NCI-H774 (cell line): Measurements from ENCODE around the gene CD300C.
"Not testable (repeated sequence)": the region's sequence is repeated elsewhere in the genome, so short reads cannot be mapped to it uniquely, and the experiment has no call there.

Source experiments
- DNase-seq: peaks from one replicate; lab custom pipeline; 2025; lab: John Stamatoyannopoulos, UW

Gene CD300C

GRCh38 chr17:74561586-74561985 is 15.7 kb upstream of the CD300C start:
- DNase-seq = no peak

- DNase-seq = no peak
These were observed 13.1 kb upstream of the CD300C start for GRCh38 chr17:74558882-74559519.

- not testable (repeated sequence) for DNase-seq
These were observed 12.5 kb upstream of the CD300C start for GRCh38 chr17:74558402-74558801.

- no peak for DNase-seq
These were observed 9.6 kb upstream of the CD300C start for GRCh38 chr17:74555427-74555940.

GRCh38 chr17:74554909-74555308 is 9.0 kb upstream of the CD300C start:
- DNase-seq = no peak

- DNase-seq = no peak
These were observed 6.1 kb upstream of the CD300C start for GRCh38 chr17:74552037-74552436.

- DNase-seq = no peak
These were observed 4.7 kb upstream of the CD300C start for GRCh38 chr17:74550602-74551001.

- DNase-seq = no peak
These were observed 3.4 kb upstream of the CD300C start for GRCh38 chr17:74549343-74549742.

- peak; percentile 23 for DNase-seq
These were observed 1.8 kb upstream of the CD300C start for GRCh38 chr17:74547736-74548135.

GRCh38 chr17:74547264-74547663 is 1.3 kb upstream of the CD300C start:
- no peak for DNase-seq

GRCh38 chr17:74546586-74546985 is 671 bp upstream of the CD300C start:
- no peak for DNase-seq

- no peak for DNase-seq
These were observed 698 bp downstream of the CD300C start for GRCh38 chr17:74544991-74545842.

- DNase-seq = no peak
These were observed 1.8 kb downstream of the CD300C start for GRCh38 chr17:74543891-74544760.

GRCh38 chr17:74543406-74543805 is 2.5 kb downstream of the CD300C start:
- DNase-seq = no peak

- DNase-seq = no peak
These were observed 3.1 kb downstream of the CD300C start for GRCh38 chr17:74542727-74543383.

- DNase-seq = no peak
These were observed 3.7 kb downstream of the CD300C start for GRCh38 chr17:74542166-74542565.

- DNase-seq = no peak
These were observed 4.5 kb downstream of the CD300C start for GRCh38 chr17:74541176-74542111.

- DNase-seq = no peak
These were observed 6.6 kb downstream of the CD300C start for GRCh38 chr17:74539281-74539820.

- no peak for DNase-seq
These were observed 9.0 kb downstream of the CD300C start for GRCh38 chr17:74536890-74537289.

GRCh38 chr17:74532115-74532514 is 13.8 kb downstream of the CD300C start:
- peak; percentile 51 for DNase-seq
